Muscle of leg (tissue), 11 donors: ENCODE results near the gene CFAP43. TPM values are rescaled to one million over a fixed set of nuclear protein-coding genes. Genes with fewer than 3 reads are reported as not detected.
A peak's percentile ranks its signal among the peaks of the same experiment; 100 is the strongest.

Experiments used
- DNase-seq: peaks from one replicate; pipeline ENCODE4 v3.0.0; 2013
- H3K27ac ChIP-seq: one replicate; pipeline ENCODE4 v1.5.1; 2013; ENCODE audit warnings: mild to moderate bottlenecking, low read length, control low read depth
- H3K27me3 ChIP-seq: one replicate; pipeline ENCODE4 v1.6.1; 2013; ENCODE audit warnings: low read length; ENCODE audit not compliant: control insufficient read depth, insufficient read depth
- H3K36me3 ChIP-seq: one replicate; pipeline ENCODE4 v1.6.1; 2013; ENCODE audit warnings: low read length; ENCODE audit not compliant: control insufficient read depth, insufficient read depth
- H3K4me1 ChIP-seq: one replicate; pipeline ENCODE4 v1.6.1; 2013; ENCODE audit warnings: low read length; ENCODE audit not compliant: control insufficient read depth, insufficient read depth
- H3K4me3 ChIP-seq: one replicate; pipeline ENCODE4 v1.5.1; 2013; ENCODE audit warnings: low read length, control low read depth
- H3K9me3 ChIP-seq: replicated peaks from 2 replicates; pipeline ENCODE4 v1.6.1; 2013; ENCODE audit warnings: low read depth, low read length; ENCODE audit not compliant: control insufficient read depth
- WGBS: methylation state at CpG from one replicate; pipeline ENCODE4 v1.1.5; 2013; ENCODE audit warnings: missing lambda C conversion rate; ENCODE audit not compliant: insufficient coverage; 5-methylcytosine and 5-hydroxymethylcytosine counted together
- polyA plus RNA-seq, 8 donors: library from polyadenylated mRNA; unstranded; fragments of 120-200 nt; gene quantifications; one replicate each; pipeline versions ENCODE4 v1.2.1 to v1.2.3, GENCODE V29; 2013; ENCODE audit warnings: inconsistent platforms in 1 of 8, low replicate concordance in 1 of 8; ENCODE audit not compliant: insufficient read length in 8 of 8, insufficient read depth in 1 of 8
- total RNA-seq: library from RNA; stranded (reverse); fragments of 120-200 nt; gene quantifications from one replicate; pipeline ENCODE4 v1.2.4, GENCODE V29; 2013

The CFAP43 gene
- total and polyA plus RNA-seq, 9 donors: 0.11 to 1.1 (median 0.24) TPM

- Histone ChIP-seq H3K36me3 (no peaks in the 10 kb centered on the region), H3K27me3 (no peaks in the 10 kb centered on the region), H3K9me3 (no peaks in the 10 kb centered on the region), H3K4me1 (no peaks in the 10 kb centered on the region), H3K27ac (no peak overlapping the region), H3K4me3 (no peak overlapping the region)
- WGBS: no CpG with 5 or more reads among the region's 4 CpGs
- DNase-seq: peak; percentile 35
Measured at GRCh38 chr10:104144931-104145330, 87.2 kb downstream of the CFAP43 start.

- Histone ChIP-seq H3K9me3 (no peaks in the 10 kb centered on the region), H3K4me3 (no peak overlapping the region), H3K4me1 (no peaks in the 10 kb centered on the region), H3K27ac (no peak overlapping the region), H3K36me3 (no peaks in the 10 kb centered on the region), H3K27me3 (no peaks in the 10 kb centered on the region)
- no peak for DNase-seq
- WGBS: 83% methylated on average over 2 of the region's 3 CpGs
Measured at GRCh38 chr10:104143829-104144228, 88.3 kb downstream of the CFAP43 start.

GRCh38 chr10:104142081-104142480 lies 90.1 kb downstream of the CFAP43 start:
- DNase-seq: no peak
- no peaks in the 10 kb centered on the region for H3K4me1 ChIP-seq
- H3K4me3 ChIP-seq: no peak overlapping the region
- WGBS: 0% methylated on average over 1 of the region's 1 CpG
- no peak overlapping the region for H3K27ac ChIP-seq
- H3K36me3 ChIP-seq: no peaks in the 10 kb centered on the region
- no peaks in the 10 kb centered on the region for H3K9me3 ChIP-seq
- H3K27me3 ChIP-seq: no peaks in the 10 kb centered on the region

- Histone ChIP-seq H3K4me3 (no peak overlapping the region), H3K9me3 (no peaks in the 10 kb centered on the region), H3K4me1 (no peaks in the 10 kb centered on the region), H3K36me3 (no peaks in the 10 kb centered on the region), H3K27ac (no peak overlapping the region), H3K27me3 (peaks cover under 1% of the 10 kb centered on the region)
- WGBS: no CpG with 5 or more reads among the region's 5 CpGs
- DNase-seq: no peak
Measured at GRCh38 chr10:104139221-104139620, 92.9 kb downstream of the CFAP43 start.

GRCh38 chr10:104138131-104138530 lies 94.0 kb downstream of the CFAP43 start:
- H3K27me3 ChIP-seq: peaks cover 4% of the 10 kb centered on the region
- DNase-seq: no peak
- no peaks in the 10 kb centered on the region for H3K9me3 ChIP-seq
- no peak overlapping the region for H3K4me3 ChIP-seq
- H3K36me3 ChIP-seq: no peaks in the 10 kb centered on the region
- no peak overlapping the region for H3K27ac ChIP-seq
- WGBS: 83% methylated on average over 2 of the region's 6 CpGs
- H3K4me1 ChIP-seq: no peaks in the 10 kb centered on the region

GRCh38 chr10:104130041-104130440 lies 102.1 kb downstream of the CFAP43 start:
- H3K4me1 ChIP-seq: no peaks in the 10 kb centered on the region
- WGBS: no CpG with 5 or more reads among the region's 3 CpGs
- no peak overlapping the region for H3K4me3 ChIP-seq
- peaks cover 4% of the 10 kb centered on the region for H3K27me3 ChIP-seq
- DNase-seq: no peak
- H3K36me3 ChIP-seq: no peaks in the 10 kb centered on the region
- H3K9me3 ChIP-seq: no peaks in the 10 kb centered on the region
- H3K27ac ChIP-seq: no peak overlapping the region

GRCh38 chr10:104128214-104128613 lies 104.0 kb downstream of the CFAP43 start:
- Histone ChIP-seq H3K27ac (no peak overlapping the region), H3K9me3 (no peaks in the 10 kb centered on the region), H3K36me3 (no peaks in the 10 kb centered on the region), H3K27me3 (no peaks in the 10 kb centered on the region), H3K4me3 (no peak overlapping the region), H3K4me1 (no peaks in the 10 kb centered on the region)
- DNase-seq: no peak
- no CpG with 5 or more reads among the region's 2 CpGs for WGBS

- no peaks in the 10 kb centered on the region for H3K36me3 ChIP-seq
Measured at GRCh38 chr10:104127411-104127810, 104.8 kb downstream of the CFAP43 start.

GRCh38 chr10:104123397-104123796 lies 108.8 kb downstream of the CFAP43 start:
- Histone ChIP-seq H3K4me1 (peaks cover 4% of the 10 kb centered on the region), H3K27me3 (no peaks in the 10 kb centered on the region), H3K27ac (no peak overlapping the region), H3K4me3 (no peak overlapping the region), H3K36me3 (no peaks in the 10 kb centered on the region), H3K9me3 (no peaks in the 10 kb centered on the region)
- WGBS: no CpG with 5 or more reads among the region's 1 CpG
- DNase-seq: peak; percentile 18

More at GRCh38 chr10:104127411-104127810, 104.8 kb downstream of the CFAP43 start:
- Histone ChIP-seq H3K27me3 (no peaks in the 10 kb centered on the region), H3K4me3 (no peak overlapping the region), H3K4me1 (no peaks in the 10 kb centered on the region), H3K9me3 (no peaks in the 10 kb centered on the region), H3K27ac (no peak overlapping the region)
- no peak for DNase-seq
- 88% methylated on average over 1 of the region's 2 CpGs for WGBS

- no peaks in the 10 kb centered on the region for H3K9me3 ChIP-seq
- peak overlapping the region; percentile 83 for H3K4me3 ChIP-seq
- H3K4me1 ChIP-seq: peaks cover 4% of the 10 kb centered on the region
- 0% methylated on average over 6 of the region's 23 CpGs for WGBS
- H3K27me3 ChIP-seq: no peaks in the 10 kb centered on the region
- H3K36me3 ChIP-seq: no peaks in the 10 kb centered on the region
- peak overlapping the region; percentile 92 for H3K27ac ChIP-seq
- no peak for DNase-seq
Measured at GRCh38 chr10:104122225-104123107, 109.7 kb downstream of the CFAP43 start.
